Gastroesophageal sphincter (tissue), 4 donors: ENCODE data around the gene ALPP. TPM values are rescaled to one million over a fixed set of nuclear protein-coding genes. Genes with fewer than 3 reads are reported as not detected.
"Not testable (repeated sequence)": the region's sequence is repeated elsewhere in the genome, so short reads cannot be mapped to it uniquely, and the experiment has no call there.

Experiments
- ATAC-seq: fragments of 150-250 bp; one replicate; pipeline ENCODE4 v1.9.1; 2016; ENCODE audit warnings: mild to moderate bottlenecking, moderate library complexity
- H3K27ac ChIP-seq, 4 donors: fragments of 200-600 bp; sonication (generic) in 3 of 4; 1 replicate in 3 of 4; 2 replicates in 1 of 4; pipeline ENCODE4 v1.5.1; 2016 to 2019
- H3K27me3 ChIP-seq: fragments of 200-600 bp; sonication (generic); one replicate; pipeline ENCODE4 v1.5.1; 2019
- H3K36me3 ChIP-seq, 2 donors: fragments of 200-600 bp; sonication (generic); one replicate each; pipeline ENCODE4 v1.5.1; 2019; ENCODE audit warnings: control low read depth in 1 of 2
- H3K4me1 ChIP-seq, 3 donors: fragments of 200-600 bp; sonication (generic); 1 replicate in 2 of 3; 2 replicates in 1 of 3; pipeline ENCODE4 v1.5.1; 2016 to 2019; ENCODE audit warnings: control low read depth in 2 of 3
- H3K4me3 ChIP-seq, 2 donors: fragments of 200-600 bp; sonication (generic); one replicate each; pipeline ENCODE4 v1.5.1; 2019; ENCODE audit warnings: mild to moderate bottlenecking in 1 of 2, moderate library complexity in 1 of 2
- H3K9me3 ChIP-seq, 3 donors: fragments of 200-600 bp; sonication (generic); one replicate each; pipeline ENCODE4 v1.5.1; 2017 to 2019; ENCODE audit warnings: control low read depth in 2 of 3
- EP300 ChIP-seq: sonication (generic); formaldehyde crosslinking; IDR thresholded peaks from one replicate; pipeline ENCODE4 v1.6.1; 2017; ENCODE audit warnings: antibody characterized with exemption, mild to moderate bottlenecking
- POLR2A ChIP-seq, 2 donors: fragments of 450-650 bp; IDR thresholded peaks; one replicate each; pipeline ENCODE4 v1.6.1; 2017; ENCODE audit warnings: antibody characterized with exemption in 2 of 2, mild to moderate bottlenecking in 2 of 2, moderate library complexity in 1 of 2
- POLR2AphosphoS5 ChIP-seq: sonication (generic); formaldehyde crosslinking; IDR thresholded peaks from one replicate; pipeline ENCODE4 v1.6.1; 2017; ENCODE audit warnings: antibody characterized with exemption
- WGBS, 2 donors: methylation state at CpG; one replicate each; pipeline ENCODE4 v1.1.5; 2018; ENCODE audit warnings: low coverage in 1 of 2; 5-methylcytosine and 5-hydroxymethylcytosine counted together
- total RNA-seq, 4 donors: library from RNA; depleted of rRNA; stranded (reverse); fragments of >200 nt; gene quantifications; one replicate each; pipeline ENCODE4 v1.1.0, GENCODE V29; 2016
- TF ChIP-seq, protein P1 (sequence below), 4 experiments: fragments of 200-600 bp in 2 of 4; fragments of 450-650 bp in 2 of 4; sonication (generic) in 1 of 4; IDR thresholded peaks; one replicate each; pipeline ENCODE4 v1.5.1; 2017 to 2019; ENCODE audit warnings: antibody characterized with exemption in 4 of 4, mild to moderate bottlenecking in 2 of 4, moderate library complexity in 2 of 4

The ALPP gene
- total RNA-seq, 4 donors from 2014 or later, result not detected

DNA sequence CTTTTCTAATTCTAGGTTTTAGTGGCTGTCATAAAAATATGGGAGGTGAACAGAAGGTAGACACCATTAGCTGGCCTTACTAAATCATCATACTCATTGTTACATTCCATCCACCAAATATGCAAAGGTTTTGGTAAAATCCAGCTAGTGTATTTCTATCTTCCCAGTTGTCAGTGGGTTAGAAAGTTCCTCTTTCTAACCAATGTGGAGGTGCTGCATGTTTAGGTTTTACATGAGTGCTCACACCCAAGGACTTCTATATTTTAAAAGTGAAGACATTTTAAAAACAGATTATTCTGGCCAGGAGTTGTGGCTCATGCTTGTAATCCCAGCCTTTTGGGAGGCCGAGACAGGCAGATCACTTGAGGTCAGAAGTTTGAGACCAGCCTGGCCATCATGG, 5.9 kb downstream of the ALPP start:
- ATAC-seq, result no peak
- TF ChIP-seq EP300 (no peak), POLR2A (IDR thresholded peaks at IDR 0.05) (no peak), POLR2AphosphoS5 (no peak)
- TF ChIP-seq, protein P1, sequence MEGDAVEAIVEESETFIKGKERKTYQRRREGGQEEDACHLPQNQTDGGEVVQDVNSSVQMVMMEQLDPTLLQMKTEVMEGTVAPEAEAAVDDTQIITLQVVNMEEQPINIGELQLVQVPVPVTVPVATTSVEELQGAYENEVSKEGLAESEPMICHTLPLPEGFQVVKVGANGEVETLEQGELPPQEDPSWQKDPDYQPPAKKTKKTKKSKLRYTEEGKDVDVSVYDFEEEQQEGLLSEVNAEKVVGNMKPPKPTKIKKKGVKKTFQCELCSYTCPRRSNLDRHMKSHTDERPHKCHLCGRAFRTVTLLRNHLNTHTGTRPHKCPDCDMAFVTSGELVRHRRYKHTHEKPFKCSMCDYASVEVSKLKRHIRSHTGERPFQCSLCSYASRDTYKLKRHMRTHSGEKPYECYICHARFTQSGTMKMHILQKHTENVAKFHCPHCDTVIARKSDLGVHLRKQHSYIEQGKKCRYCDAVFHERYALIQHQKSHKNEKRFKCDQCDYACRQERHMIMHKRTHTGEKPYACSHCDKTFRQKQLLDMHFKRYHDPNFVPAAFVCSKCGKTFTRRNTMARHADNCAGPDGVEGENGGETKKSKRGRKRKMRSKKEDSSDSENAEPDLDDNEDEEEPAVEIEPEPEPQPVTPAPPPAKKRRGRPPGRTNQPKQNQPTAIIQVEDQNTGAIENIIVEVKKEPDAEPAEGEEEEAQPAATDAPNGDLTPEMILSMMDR (IDR thresholded peaks at IDR 0.05), result no peak
- WGBS, 2 donors, result 100% methylated on average over 1 of the region's 1 CpG; no CpG with 5 or more reads in 1 of the 2 donors

DNA sequence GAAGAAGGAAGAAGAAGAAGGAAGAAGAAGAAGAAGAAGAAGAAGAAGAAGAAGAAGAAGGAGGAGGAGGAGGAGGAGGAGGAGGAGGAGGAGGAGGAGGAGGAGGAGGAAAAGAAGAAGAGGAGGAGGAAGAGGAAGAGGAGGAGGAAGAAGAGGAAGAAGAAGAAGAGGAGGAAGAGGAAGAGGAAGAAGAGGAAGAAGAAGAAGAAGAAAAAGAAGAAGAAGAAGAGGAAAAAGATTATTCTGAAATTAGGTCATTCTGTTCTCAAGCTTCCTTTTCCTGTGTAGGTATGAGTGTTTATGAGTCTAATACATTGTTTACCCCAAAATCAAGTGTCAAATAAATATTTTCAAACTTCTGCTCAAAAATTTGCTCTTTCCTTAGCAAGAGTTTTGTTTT, 6.5 kb downstream of the ALPP start:
- Histone ChIP-seq H3K27me3 (peaks cover 95% of the 10 kb centered on the region), H3K4me1 (peaks cover 0 to 25% (median 3%) of the 10 kb centered on the region in 3 donors)
- H3K27ac ChIP-seq, result not testable (repeated sequence)

More for the DNA sequence above, 5.9 kb downstream of the ALPP start:
- Histone ChIP-seq H3K4me1 (peaks cover 0 to 25% (median 3%) of the 10 kb centered on the region in 3 donors), H3K4me3 (no peak overlapping the region), H3K27ac (no peak overlapping the region), H3K27me3 (peaks cover 95% of the 10 kb centered on the region), H3K9me3 (no peaks in the 10 kb centered on the region), H3K36me3 (no peaks in the 10 kb centered on the region)

DNA sequence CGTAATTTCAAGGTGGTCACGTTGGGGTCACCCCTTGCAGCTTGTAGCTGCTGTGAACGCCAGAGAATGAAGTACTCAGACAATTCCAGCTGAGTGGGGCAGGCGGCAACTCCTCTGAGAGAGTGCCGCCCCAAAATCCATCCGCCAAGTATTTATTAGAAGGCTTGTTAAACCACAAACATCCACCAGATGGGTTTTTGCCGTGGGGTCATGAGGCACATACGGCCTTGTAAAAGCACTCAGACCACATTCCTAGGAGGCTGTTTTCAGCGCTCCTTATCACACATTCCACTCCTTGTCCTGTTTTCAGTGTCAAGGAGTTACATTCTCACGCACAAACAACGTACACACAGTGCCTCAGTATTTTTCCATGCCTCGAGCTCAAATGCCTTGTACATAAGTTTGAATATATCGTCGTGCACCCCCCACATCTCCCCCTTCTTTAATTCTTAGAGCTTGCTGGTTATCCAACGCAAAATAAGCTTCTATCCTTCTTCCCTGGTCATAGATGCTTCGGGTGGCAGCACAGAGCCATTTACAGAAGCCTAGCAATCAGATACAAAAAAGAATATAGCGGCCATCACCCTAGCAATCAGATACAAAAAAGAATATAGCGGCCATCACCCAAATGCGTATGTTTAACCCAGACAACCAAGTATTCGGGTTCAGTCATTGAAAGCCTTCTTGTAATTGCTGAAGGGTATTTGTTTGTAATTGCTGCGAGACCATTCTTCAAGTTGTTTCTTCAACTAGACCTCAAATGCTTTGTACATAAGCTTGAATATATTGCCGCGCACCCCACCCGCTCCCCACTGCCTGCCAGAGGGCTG, 7.3 kb downstream of the ALPP start:
- Histone ChIP-seq H3K27me3 (peaks cover 98% of the 10 kb centered on the region), H3K36me3 (no peaks in the 10 kb centered on the region), H3K4me3 (no peak overlapping the region), H3K9me3 (no peaks in the 10 kb centered on the region), H3K27ac (no peak overlapping the region), H3K4me1 (peaks cover 0 to 25% (median 3%) of the 10 kb centered on the region in 3 donors)
- TF ChIP-seq EP300, result no peak
- no peak for TF ChIP-seq POLR2A (IDR thresholded peaks at IDR 0.05)
- TF ChIP-seq, protein P1 (IDR thresholded peaks at IDR 0.05), result no peak
- TF ChIP-seq POLR2AphosphoS5, result no peak
- no peak for ATAC-seq
- whole genome bisulfite sequencing, 2 donors, result 12 to 13% methylated on average over 10 to 20 of the region's 24 CpGs

More for the DNA sequence above, 6.5 kb downstream of the ALPP start:
- not testable (repeated sequence) for H3K4me3 ChIP-seq, H3K9me3 ChIP-seq, ATAC-seq, H3K36me3 ChIP-seq

DNA sequence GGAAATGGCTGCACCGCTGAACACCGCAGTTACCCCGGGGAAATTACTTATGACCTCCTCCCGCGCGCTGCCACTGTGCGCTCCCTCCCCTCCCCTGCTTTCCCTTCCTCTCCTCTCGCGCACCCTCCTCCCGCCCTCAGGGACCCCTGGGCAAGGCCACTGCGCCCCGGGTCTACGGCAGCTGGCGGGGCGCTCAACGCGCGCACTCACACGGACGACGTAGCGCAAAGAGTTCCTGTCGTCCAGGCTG, 7.9 kb downstream of the ALPP start:
- TF ChIP-seq EP300 (no peak), POLR2A (IDR thresholded peaks at IDR 0.05) (no peak), POLR2AphosphoS5 (no peak)
- TF ChIP-seq, protein P1 (IDR thresholded peaks at IDR 0.05), result no peak
- Histone ChIP-seq H3K4me1 (peaks cover 0 to 25% (median 3%) of the 10 kb centered on the region in 3 donors), H3K27me3 (peaks cover 98% of the 10 kb centered on the region), H3K4me3 (no peak overlapping the region), H3K9me3 (no peaks in the 10 kb centered on the region), H3K36me3 (no peaks in the 10 kb centered on the region), H3K27ac (no peak overlapping the region)
- WGBS, 2 donors, result 13% methylated on average over 6 of the region's 23 CpGs; no CpG with 5 or more reads in 1 of the 2 donors
- no peak for ATAC-seq

DNA sequence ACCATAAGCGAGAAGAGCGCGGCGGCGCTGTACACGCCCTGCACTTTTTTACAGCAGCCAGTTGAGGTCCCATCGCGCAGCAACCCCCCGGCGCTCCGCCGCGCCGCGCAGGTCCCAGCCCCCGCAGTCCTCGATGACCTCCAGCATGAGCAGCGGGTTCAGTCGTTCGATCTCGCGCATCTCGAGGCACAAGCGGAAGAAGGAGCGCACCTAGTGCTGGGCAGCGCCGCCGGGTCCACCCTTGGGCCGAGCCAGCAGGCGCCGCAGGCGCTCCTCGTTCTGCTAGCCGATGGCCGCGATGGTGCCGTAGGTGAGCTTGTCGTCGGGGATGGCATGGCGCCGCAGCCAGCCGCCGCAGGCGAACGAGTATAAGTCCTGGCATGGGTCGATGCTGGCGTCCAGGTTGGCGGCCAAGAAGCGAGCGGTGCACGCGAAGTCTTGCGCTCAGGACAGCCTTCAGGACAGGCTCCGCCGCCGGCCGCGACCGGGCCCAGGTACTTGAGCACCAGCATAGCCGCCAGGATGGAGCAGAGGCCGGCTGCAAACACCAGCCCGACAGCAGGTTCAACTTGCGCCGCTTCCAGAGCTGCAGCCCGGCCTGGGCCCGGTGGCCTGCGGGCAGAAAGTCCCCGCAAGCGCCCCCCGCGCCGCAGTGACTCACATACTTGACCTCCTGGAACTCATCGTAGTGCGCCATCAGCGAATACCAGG, 8.3 kb downstream of the ALPP start:
- no peaks in the 10 kb centered on the region for H3K9me3 ChIP-seq
- whole genome bisulfite sequencing, 2 donors, result no CpG with 5 or more reads among the region's 75 CpGs
- no peak overlapping the region for H3K27ac ChIP-seq
- H3K4me1 ChIP-seq, result peaks cover 0 to 25% (median 3%) of the 10 kb centered on the region in 3 donors
- H3K27me3 ChIP-seq, result peaks cover 98% of the 10 kb centered on the region
- no peak for ATAC-seq
- TF ChIP-seq EP300, result no peak
- no peak for TF ChIP-seq POLR2AphosphoS5
- TF ChIP-seq POLR2A (IDR thresholded peaks at IDR 0.05), result no peak
- TF ChIP-seq, protein P1 (IDR thresholded peaks at IDR 0.05), result no peak
- H3K36me3 ChIP-seq, result no peaks in the 10 kb centered on the region
- no peak overlapping the region for H3K4me3 ChIP-seq
